ENCODE results near the gene ABCC3. TPM values are rescaled to one million over a fixed set of nuclear protein-coding genes. Genes with fewer than 3 reads are reported as not detected.

Gene ABCC3
- total and polyA plus RNA-seq, 2 of the 8 experiments (the other 6 are each of a cell fraction or from before 2014, with no cell fraction given), result 0.35 to 0.37 TPM

- Histone ChIP-seq H2AFZ (ENCODE audit: low read length) (no peak overlapping the region), H3K27ac (ENCODE audit: low read depth, low read length) (no peak overlapping the region), H2BK5ac (ENCODE audit: low read depth, low read length) (no peak overlapping the region), H4K8ac (ENCODE audit: extremely low read depth, insufficient read depth, low read length) (no peak overlapping the region; the same call in 1 of the 2 replicates), H4K20me1 (replicated peaks in 1 of 2; ENCODE audit: control insufficient read depth in 1 of 2, insufficient read depth in 2 of 2, low read length in 2 of 2) (no peaks in the 10 kb centered on the region), H3K79me2 (ENCODE audit: control insufficient read depth in 1 of 2, insufficient read depth in 2 of 2, low read length in 2 of 2) (no peaks in the 10 kb centered on the region), H3K4me3 (ENCODE audit: extremely low read depth in 1 of 4, insufficient read depth in 2 of 4, low read depth in 3 of 4, low read length in 4 of 4) (no peak overlapping the region), H2BK120ac (replicated peaks; ENCODE audit: low read depth, low read length) (no peak overlapping the region), H3K14ac (ENCODE audit: insufficient read length) (no peak overlapping the region), H3K36me3 (ENCODE audit: control insufficient read depth in 2 of 4, insufficient read depth in 4 of 4, low read length in 3 of 4) (no peaks in the 10 kb centered on the region), H3K4me1 (replicated peaks in 1 of 4; ENCODE audit: control insufficient read depth in 3 of 4, insufficient read depth in 4 of 4, low read length in 3 of 4) (peaks cover 0 to 2% (median under 1%) of the 10 kb centered on the region in 4 experiments; a peak in 3 of 7 replicates), H3K56ac (replicated peaks; ENCODE audit: insufficient read length, low read depth, low read length) (no peak overlapping the region), H4K91ac (replicated peaks; ENCODE audit: insufficient read length, low read length) (no peak overlapping the region), H2BK15ac (ENCODE audit: low read length) (no peak overlapping the region), H3K9me3 (ENCODE audit: insufficient read depth in 2 of 2, low read depth in 1 of 2, low read length in 1 of 2) (no peaks in the 10 kb centered on the region; a peak in 1 of 4 replicates), H3K27me3 (replicated peaks in 1 of 4; ENCODE audit: control insufficient read depth in 3 of 4, extremely low read depth in 1 of 4, insufficient read depth in 3 of 4, low read length in 3 of 4) (no peaks in the 10 kb centered on the region), H3K4me2 (ENCODE audit: insufficient read depth in 1 of 2, low read depth in 2 of 2, low read length in 2 of 2) (no peak overlapping the region), H3K79me1 (ENCODE audit: low read depth, low read length) (no peaks in the 10 kb centered on the region), H3K18ac (ENCODE audit: extremely low read depth, low read length) (no peak overlapping the region), H3K4ac (replicated peaks; ENCODE audit: insufficient read length, low read depth, low read length) (no peak overlapping the region), H4K5ac (ENCODE audit: insufficient read length, low read depth, low read length) (no peak overlapping the region), H3K23ac (ENCODE audit: insufficient read length) (no peak overlapping the region), H2BK12ac (ENCODE audit: low read depth, low read length) (no peak overlapping the region), H3K23me2 (ENCODE audit: low read depth, low read length) (no peaks in the 10 kb centered on the region), H3K9ac (replicated peaks in 1 of 4; ENCODE audit: extremely low read depth in 1 of 4, low read depth in 3 of 4, low read length in 3 of 4) (no peak overlapping the region), H2BK20ac (ENCODE audit: low read length) (no peak overlapping the region), H2AK5ac (ENCODE audit: low read depth, low read length) (no peak overlapping the region)
- FAIRE-seq, result no peak
- CTCF ChIA-PET (ENCODE audit: partially characterized antibody), result interaction anchor here (0.9 to 1.4 kb wide), 3 partner anchors 25 to 71 kb away, joined by 3 read pairs; no protein-coding TSS in a partner anchor
- 91% methylated on average over 5 of the region's 5 CpGs; no CpG with 5 or more reads in 1 of the 2 experiments for WGBS, 2 experiments (ENCODE audit: extremely low coverage in 1 of 2, insufficient coverage in 1 of 2, insufficient read length in 1 of 2, insufficient replicate concordance in 2 of 2, low coverage in 1 of 2, low lambda C conversion rate in 2 of 2, missing lambda C conversion rate in 1 of 2)
- POLR2A ChIA-PET (ENCODE audit: partially characterized antibody), result interaction anchor here (0.6 kb wide), 1 partner anchor 535 kb away, joined by 4 read pairs; no protein-coding TSS in a partner anchor
- TF ChIP-seq KDM1A (IDR thresholded peaks at IDR 0.05; ENCODE audit: borderline replicate concordance, low read length), result no peak
- TF ChIP-seq CTBP2 (IDR thresholded peaks at IDR 0.05; ENCODE audit: borderline replicate concordance, insufficient read depth, insufficient read length, low read length), result no peak
- no peak for TF ChIP-seq POLR2A (IDR thresholded peaks at IDR 0.05; ENCODE audit: control extremely low read depth in 1 of 2, low read depth in 2 of 2, low read length in 2 of 2)
- DNase-seq (ENCODE audit: low read depth in 1 of 2, low spot score in 2 of 2), result no peak
Observed at GRCh38 chr17:50656509-50656908, 21.8 kb downstream of the ABCC3 start.

Data from H1 (cell line).